Astrocyte (in vitro differentiated cells and primary cell): ENCODE measurements around the gene COPB1. TPM values are rescaled to one million over a fixed set of nuclear protein-coding genes. Genes with fewer than 3 reads are reported as not detected.

Experiments used
- DNase-seq: peaks from one replicate; pipeline ENCODE4 v3.0.0-alpha.2; 2010; ENCODE audit warnings: low read depth
- FAIRE-seq: peaks from 2 replicates; lab custom pipeline; 2011; peaks lifted over from hg19 to GRCh38; lab: Jason Lieb, UNC
- H2AFZ ChIP-seq: 2 replicates; pipeline ENCODE4 v1.6.0; 2012; ENCODE audit warnings: low read depth, low read length, inconsistent platforms
- H3K27ac ChIP-seq: 2 replicates; pipeline ENCODE4 v1.5.1; 2011; ENCODE audit warnings: low read depth, low read length, inconsistent platforms
- H3K27me3 ChIP-seq: 2 replicates; pipeline ENCODE4 v1.6.0; 2011; ENCODE audit warnings: low read length, inconsistent platforms; ENCODE audit not compliant: insufficient read depth
- H3K36me3 ChIP-seq: 2 replicates; pipeline ENCODE4 v1.5.1; 2011; ENCODE audit warnings: low read length, inconsistent platforms; ENCODE audit not compliant: insufficient read depth
- H3K4me1 ChIP-seq: 2 replicates; pipeline ENCODE4 v1.5.1; 2011; ENCODE audit warnings: low read length, inconsistent platforms; ENCODE audit not compliant: insufficient read depth
- H3K4me2 ChIP-seq: 2 replicates; pipeline ENCODE4 v1.6.0; 2012; ENCODE audit warnings: low read length, inconsistent platforms
- H3K4me3 ChIP-seq: 2 replicates; pipeline ENCODE4 v1.5.1; 2011; ENCODE audit warnings: low read depth, mild to moderate bottlenecking, low read length, inconsistent platforms; ENCODE audit not compliant: insufficient read depth
- H3K79me2 ChIP-seq: 2 replicates; pipeline ENCODE4 v1.6.0; 2012; ENCODE audit warnings: mild to moderate bottlenecking, low read length, inconsistent platforms; ENCODE audit not compliant: insufficient read depth
- H3K9ac ChIP-seq: 2 replicates; pipeline ENCODE4 v1.6.0; 2012; ENCODE audit warnings: mild to moderate bottlenecking, low read length, inconsistent platforms
- H3K9me3 ChIP-seq: 2 replicates; pipeline ENCODE4 v1.5.1; 2012; ENCODE audit warnings: low read depth, mild to moderate bottlenecking, low read length, inconsistent platforms; ENCODE audit not compliant: insufficient read depth
- H4K20me1 ChIP-seq: 2 replicates; pipeline ENCODE4 v1.6.0; 2012; ENCODE audit warnings: low read length, inconsistent platforms; ENCODE audit not compliant: insufficient read depth
- H3K27ac Mint-ChIP-seq: one replicate; pipeline ENCODE4 v1.8.0; 2021; ENCODE audit warnings: mild to moderate bottlenecking, mixed read lengths; ENCODE audit not compliant: unreplicated experiment
- H3K27me3 Mint-ChIP-seq: one replicate; pipeline ENCODE4 v1.8.0; 2021; ENCODE audit warnings: low read depth, mixed read lengths; ENCODE audit not compliant: unreplicated experiment
- H3K36me3 Mint-ChIP-seq: one replicate; pipeline ENCODE4 v1.8.0; 2021; ENCODE audit warnings: low read depth, mixed read lengths; ENCODE audit not compliant: unreplicated experiment
- H3K4me1 Mint-ChIP-seq: one replicate; pipeline ENCODE4 v1.8.0; 2021; ENCODE audit warnings: low read depth, mixed read lengths; ENCODE audit not compliant: unreplicated experiment
- H3K4me3 Mint-ChIP-seq: one replicate; pipeline ENCODE4 v1.8.0; 2021; ENCODE audit warnings: mild to moderate bottlenecking, moderate library complexity, mixed read lengths; ENCODE audit not compliant: unreplicated experiment
- H3K9me3 Mint-ChIP-seq: one replicate; pipeline ENCODE4 v1.8.0; 2021; ENCODE audit warnings: mild to moderate bottlenecking, mixed read lengths; ENCODE audit not compliant: unreplicated experiment
- EZH2 ChIP-seq: IDR thresholded peaks from 2 replicates; pipeline ENCODE4 v1.6.1; 2012; ENCODE audit warnings: mild to moderate bottlenecking, low read length, inconsistent platforms; ENCODE audit not compliant: insufficient read depth
- total RNA-seq: library from RNA; stranded (reverse); gene quantifications from 2 replicates; pipeline ENCODE4 v1.2.1, GENCODE V29; 2021
- TF ChIP-seq, protein P1 (sequence below): IDR thresholded peaks from 2 replicates; pipeline ENCODE4 v1.5.1; 2011; ENCODE audit warnings: low read depth, mild to moderate bottlenecking, inconsistent platforms, low read length, moderate library complexity; ENCODE audit not compliant: insufficient read depth

Gene COPB1
- total RNA-seq, 1 donor from 2014 or later: 223 TPM

DNA sequence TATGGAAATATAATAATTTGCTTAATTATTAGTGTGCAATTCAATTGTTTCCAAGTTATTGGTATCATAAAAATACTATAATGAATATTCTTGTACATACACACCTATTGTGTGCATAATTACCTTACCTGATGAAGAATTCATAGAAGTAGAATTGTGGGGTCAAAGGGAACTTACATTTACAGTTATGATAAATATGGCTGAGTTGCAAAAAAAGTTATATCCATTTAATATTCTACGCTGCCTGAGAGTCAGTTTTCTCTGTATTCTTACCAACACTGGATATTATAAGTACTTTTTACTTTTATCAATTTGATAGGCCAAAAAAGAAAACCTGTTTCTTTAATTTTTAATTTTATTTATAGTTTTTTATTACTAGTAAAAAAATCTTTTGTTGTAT, 22.6 kb upstream of the COPB1 start:
- TF ChIP-seq, protein P1, sequence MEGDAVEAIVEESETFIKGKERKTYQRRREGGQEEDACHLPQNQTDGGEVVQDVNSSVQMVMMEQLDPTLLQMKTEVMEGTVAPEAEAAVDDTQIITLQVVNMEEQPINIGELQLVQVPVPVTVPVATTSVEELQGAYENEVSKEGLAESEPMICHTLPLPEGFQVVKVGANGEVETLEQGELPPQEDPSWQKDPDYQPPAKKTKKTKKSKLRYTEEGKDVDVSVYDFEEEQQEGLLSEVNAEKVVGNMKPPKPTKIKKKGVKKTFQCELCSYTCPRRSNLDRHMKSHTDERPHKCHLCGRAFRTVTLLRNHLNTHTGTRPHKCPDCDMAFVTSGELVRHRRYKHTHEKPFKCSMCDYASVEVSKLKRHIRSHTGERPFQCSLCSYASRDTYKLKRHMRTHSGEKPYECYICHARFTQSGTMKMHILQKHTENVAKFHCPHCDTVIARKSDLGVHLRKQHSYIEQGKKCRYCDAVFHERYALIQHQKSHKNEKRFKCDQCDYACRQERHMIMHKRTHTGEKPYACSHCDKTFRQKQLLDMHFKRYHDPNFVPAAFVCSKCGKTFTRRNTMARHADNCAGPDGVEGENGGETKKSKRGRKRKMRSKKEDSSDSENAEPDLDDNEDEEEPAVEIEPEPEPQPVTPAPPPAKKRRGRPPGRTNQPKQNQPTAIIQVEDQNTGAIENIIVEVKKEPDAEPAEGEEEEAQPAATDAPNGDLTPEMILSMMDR: no peak
- TF ChIP-seq EZH2: no peak
- Histone ChIP-seq H3K9me3 (no peaks in the 10 kb centered on the region), H3K27ac (no peak overlapping the region), H3K4me1 (peaks cover 5% of the 10 kb centered on the region), H3K36me3 (peaks cover 8% of the 10 kb centered on the region), H3K27me3 (no peaks in the 10 kb centered on the region), H3K4me3 (no peak overlapping the region), H4K20me1 (peaks cover 13% of the 10 kb centered on the region), H2AFZ (no peak overlapping the region), H3K79me2 (peaks cover 28% of the 10 kb centered on the region), H3K4me2 (no peak overlapping the region), H3K9ac (no peak overlapping the region)
- Mint-ChIP-seq H3K36me3 (peaks cover 1% of the 10 kb centered on the region), H3K27me3 (no peaks in the 10 kb centered on the region), H3K4me3 (no peak overlapping the region), H3K4me1 (peaks cover 8% of the 10 kb centered on the region), H3K27ac (no peak overlapping the region), H3K9me3 (no peaks in the 10 kb centered on the region)
- DNase-seq (no peak), FAIRE-seq (no peak)

DNA sequence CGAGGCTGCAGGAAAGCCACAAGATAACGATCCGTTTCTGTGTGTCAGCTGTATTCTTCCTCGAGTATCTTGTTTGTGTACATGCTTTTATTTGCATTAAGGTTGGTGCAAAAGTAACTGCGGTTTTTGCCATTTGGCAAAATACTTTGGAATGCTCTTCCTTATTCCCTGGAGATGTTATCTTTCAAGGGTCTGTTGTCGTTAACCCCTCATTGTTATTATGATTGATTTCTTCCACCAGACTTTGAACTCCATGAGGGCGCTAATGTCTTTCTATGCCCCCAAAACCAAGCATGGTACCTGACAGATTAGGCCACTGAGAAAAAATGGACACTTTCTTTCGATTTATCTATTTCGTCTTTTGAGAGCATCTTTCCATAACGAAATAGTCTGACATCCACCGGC, 21.1 kb upstream of the COPB1 start:
- peak; percentile 41 for FAIRE-seq
- Mint-ChIP-seq H3K9me3 (no peaks in the 10 kb centered on the region), H3K36me3 (peaks cover 1% of the 10 kb centered on the region)

More for the DNA sequence above, 21.1 kb upstream of the COPB1 start:
- Histone ChIP-seq H4K20me1 (peaks cover 13% of the 10 kb centered on the region), H3K79me2 (peaks cover 37% of the 10 kb centered on the region), H2AFZ (peak overlapping the region; percentile 99), H3K4me2 (peak overlapping the region; percentile 98), H3K4me3 (peak overlapping the region; percentile 98), H3K9me3 (no peaks in the 10 kb centered on the region), H3K9ac (peak overlapping the region; percentile 99), H3K36me3 (peaks cover 15% of the 10 kb centered on the region), H3K27ac (peak overlapping the region; percentile 96), H3K4me1 (peaks cover 5% of the 10 kb centered on the region), H3K27me3 (no peaks in the 10 kb centered on the region)
- peak overlapping the region; percentile 98 for H3K27ac Mint-ChIP-seq
- peaks cover 8% of the 10 kb centered on the region for H3K4me1 Mint-ChIP-seq
- no peak for TF ChIP-seq EZH2
- TF ChIP-seq, protein P1: no peak
- no peak for DNase-seq
- H3K4me3 Mint-ChIP-seq: peak overlapping the region; percentile 95
- H3K27me3 Mint-ChIP-seq: no peaks in the 10 kb centered on the region
